Stimulated activated naive CD8-positive, alpha-beta T cell treated with anti-CD3 and anti-CD28 coated beads, Interleukin-15, Interleukin-2, amounts not matched to agents 100 U/mL and 50 U/mL, for 24 hours (primary cell): ENCODE data around the gene KCNG2.
"Not testable (repeated sequence)": the region's sequence is repeated elsewhere in the genome, so short reads cannot be mapped to it uniquely, and the experiment has no call there.

Experiments used
- ATAC-seq: fragments of 150-1000 bp; cut with Tn5 transposase; one replicate; pipeline ENCODE4 v1.10.0; 2021
- DNase-seq: peaks from one replicate; pipeline ENCODE4 v3.0.0; 2021

Gene KCNG2

DNA sequence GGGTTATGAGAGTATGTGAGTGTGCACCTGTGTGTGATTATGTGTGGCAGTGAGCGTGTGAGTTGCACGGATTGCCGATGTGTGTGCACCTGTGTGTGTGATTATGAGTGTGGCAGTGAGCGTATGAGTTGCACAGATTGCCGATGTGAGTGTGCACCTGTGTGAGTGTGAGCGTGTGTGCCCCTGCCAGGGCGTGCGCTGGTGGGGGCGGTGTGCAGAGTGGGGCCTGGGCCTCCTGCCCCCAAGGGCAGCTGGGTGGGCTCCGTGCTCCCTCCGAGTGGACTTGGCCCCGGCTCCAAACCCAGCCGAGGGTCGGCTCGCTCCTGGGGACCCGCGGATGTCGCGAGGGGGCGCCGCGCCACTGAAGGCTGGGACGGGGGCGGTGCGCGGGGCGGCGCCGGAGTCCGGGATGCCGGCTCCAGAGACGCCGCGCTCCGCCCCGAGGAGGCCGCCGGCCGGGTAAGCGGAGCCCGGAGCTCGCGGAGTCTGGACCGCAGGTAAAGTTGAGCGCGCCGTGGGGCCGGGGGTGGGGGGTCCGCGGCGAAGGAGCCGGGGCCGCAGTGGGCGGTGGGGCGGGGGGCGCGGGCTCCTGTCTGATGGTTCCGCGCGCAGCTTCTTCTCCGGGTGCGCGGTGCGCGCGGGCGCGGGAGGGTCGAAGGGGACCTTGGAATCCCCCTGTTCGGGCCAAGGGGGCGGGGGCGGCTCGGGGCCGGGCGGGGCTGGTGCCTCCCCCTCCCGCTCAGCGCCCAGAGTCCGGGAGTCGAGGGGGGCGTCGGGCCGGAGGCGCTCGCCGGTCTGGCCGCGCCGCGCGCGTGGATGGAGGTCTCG, at the start of gene KCNG2:
Gene KCNG2, plus strand, starts transcription at position 421 of the 828 bp plus-strand sequence. CDS start 65,730 bp downstream, outside the sequence.
- DNase-seq (peak; percentile 56), ATAC-seq (peak; percentile 37)

GRCh38 chr18:79748321-79749180, 49.2 kb upstream of the KCNG2 start:
- ATAC-seq (no peak), DNase-seq (no peak)

DNA sequence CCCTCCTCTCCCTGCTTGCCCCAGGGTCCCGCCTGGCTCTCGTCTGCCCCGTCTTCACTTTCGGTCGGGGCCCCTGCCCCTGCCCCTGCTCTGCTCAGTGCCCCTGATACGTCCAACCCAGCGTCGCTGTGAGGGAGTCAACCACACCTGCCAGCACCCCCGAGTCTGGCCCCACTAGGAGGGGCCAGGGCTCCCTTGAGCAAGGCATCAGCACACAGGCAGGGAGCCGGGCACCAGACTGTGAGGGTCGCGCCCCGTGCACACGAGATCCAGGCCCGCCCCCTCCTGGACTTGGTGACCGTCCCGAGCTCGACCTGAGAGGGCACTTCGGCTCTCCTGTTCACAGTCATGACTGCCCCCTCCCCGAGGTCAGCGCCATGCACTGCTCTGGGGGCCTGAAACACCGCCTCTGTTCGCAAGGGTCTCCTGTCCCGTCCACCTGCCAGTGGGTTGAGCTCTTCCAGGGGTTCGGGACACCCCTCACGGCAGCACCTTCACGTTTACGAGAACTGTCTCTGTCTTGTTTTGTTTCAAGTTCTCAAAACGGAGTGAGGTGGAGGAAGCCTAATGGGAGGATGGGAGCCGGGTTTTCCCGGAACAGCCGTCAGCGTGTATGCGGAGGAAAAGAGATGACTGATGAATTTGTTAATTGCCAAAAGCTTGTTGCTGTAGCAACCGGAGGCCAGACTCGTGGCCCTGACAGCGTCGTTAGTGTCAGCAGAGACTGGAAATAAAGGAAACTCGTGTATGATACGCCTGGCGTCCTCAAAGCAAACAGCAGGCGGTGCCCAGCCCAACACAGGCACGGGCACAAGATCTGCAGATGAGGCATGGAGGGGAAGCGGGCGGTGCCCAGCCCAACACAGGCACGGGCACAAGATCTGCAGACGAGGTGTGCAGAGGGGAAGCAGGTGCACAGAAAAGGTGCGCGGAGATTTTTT, 48.2 kb upstream of the KCNG2 start:
- DNase-seq (no peak), ATAC-seq (no peak)

- DNase-seq (no peak), ATAC-seq (no peak)
Observed at GRCh38 chr18:79750980-79751571, 46.7 kb upstream of the KCNG2 start.

- not testable (repeated sequence) for DNase-seq, ATAC-seq
Observed at GRCh38 chr18:79751918-79752578, 45.7 kb upstream of the KCNG2 start.

DNA sequence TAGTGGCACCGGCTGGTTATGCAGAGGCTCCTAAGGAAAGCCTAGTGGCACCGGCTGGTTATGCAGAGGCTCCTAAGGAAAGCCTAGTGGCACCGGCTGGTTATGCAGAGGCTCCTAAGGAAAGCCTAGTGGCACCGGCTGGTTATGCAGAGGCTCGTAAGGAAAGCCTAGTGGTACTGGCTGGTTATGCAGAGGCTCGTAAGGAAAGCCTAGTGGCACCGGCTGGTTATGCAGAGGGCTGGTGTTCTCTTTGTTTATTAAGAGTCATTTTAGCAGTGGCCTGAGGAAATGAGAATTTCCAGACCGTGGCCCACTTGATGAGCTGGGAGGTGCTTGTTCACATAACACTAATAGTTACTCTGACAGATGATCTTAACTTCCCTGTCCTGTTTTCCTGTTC, 44.8 kb upstream of the KCNG2 start:
- not testable (repeated sequence) for ATAC-seq

GRCh38 chr18:79753391-79753851, 44.3 kb upstream of the KCNG2 start:
- ATAC-seq (no peak), DNase-seq (no peak)

More for the DNA sequence above, 44.8 kb upstream of the KCNG2 start:
- DNase-seq = not testable (repeated sequence)

GRCh38 chr18:79754022-79754761, 43.5 kb upstream of the KCNG2 start:
- ATAC-seq = no peak

GRCh38 chr18:79754831-79755351, 42.8 kb upstream of the KCNG2 start:
- no peak for DNase-seq
- ATAC-seq = no peak

More at GRCh38 chr18:79754022-79754761, 43.5 kb upstream of the KCNG2 start:
- no peak for DNase-seq

- ATAC-seq = peak; percentile 36
- no peak for DNase-seq
Observed at GRCh38 chr18:79755496-79756142, 42.1 kb upstream of the KCNG2 start.

- DNase-seq (no peak), ATAC-seq (peak; percentile 19)
Observed at GRCh38 chr18:79756143-79756500, 41.6 kb upstream of the KCNG2 start.

GRCh38 chr18:79756826-79757225, 40.9 kb upstream of the KCNG2 start:
- no peak for DNase-seq
- no peak for ATAC-seq

- DNase-seq (no peak), ATAC-seq (no peak)
Observed at GRCh38 chr18:79760348-79760747, 37.4 kb upstream of the KCNG2 start.

GRCh38 chr18:79760881-79761280, 36.9 kb upstream of the KCNG2 start:
- DNase-seq = no peak
- ATAC-seq = no peak

DNA sequence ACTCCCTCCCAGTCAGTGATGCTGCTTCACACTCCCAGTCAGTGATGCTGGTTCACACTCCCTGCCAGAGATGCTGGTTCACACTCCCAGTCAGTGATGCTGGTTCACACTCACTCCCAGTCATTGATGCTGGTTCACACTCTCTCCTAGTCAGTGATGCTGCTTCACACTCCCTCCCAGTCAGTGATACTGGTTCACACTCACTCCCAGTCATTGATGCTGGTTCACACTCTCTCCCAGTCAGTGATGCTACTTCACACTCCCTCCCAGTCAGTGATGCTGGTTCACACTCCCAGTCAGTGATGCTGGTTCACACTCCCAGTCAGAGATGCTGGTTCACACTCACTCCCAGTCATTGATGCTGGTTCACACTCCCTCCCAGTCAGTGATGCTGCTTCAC, 34.3 kb upstream of the KCNG2 start:
- DNase-seq (no peak), ATAC-seq (no peak)

- ATAC-seq (no peak), DNase-seq (no peak)
Observed at GRCh38 chr18:79764131-79764530, 33.6 kb upstream of the KCNG2 start.

- DNase-seq (no peak), ATAC-seq (no peak)
Observed at GRCh38 chr18:79765491-79766245, 32.1 kb upstream of the KCNG2 start.

GRCh38 chr18:79766308-79766707, 31.4 kb upstream of the KCNG2 start:
- ATAC-seq (no peak), DNase-seq (no peak)

GRCh38 chr18:79768745-79769144, 29.0 kb upstream of the KCNG2 start:
- no peak for DNase-seq
- ATAC-seq = no peak
